A549 (cell line): ENCODE measurements around the gene DCAF10.

ENCODE experiments used
- CTCF ChIP-seq: fragments of >200 bp; sonication (Bioruptor Twin); formaldehyde crosslinking; IDR thresholded peaks from 3 replicates; pipeline ENCODE4 v1.5.1; 2016
- FOSB ChIP-seq: fragments of 250-450 bp; sonication (Bioruptor Pico); IDR thresholded peaks from 2 replicates; pipeline ENCODE4 v1.5.0; 2020; ENCODE audit warnings: mild to moderate bottlenecking, moderate library complexity
- FOSL2 ChIP-seq, 2 experiments: fragments of 450-650 bp in 1 of 2; fragments of >200 bp in 1 of 2; sonication (Bioruptor Twin) in 1 of 2; formaldehyde crosslinking; IDR thresholded peaks; 2 replicates each; pipeline versions ENCODE4 v1.5.0 to v1.6.1; 2016 to 2020; ENCODE audit warnings: mild to moderate bottlenecking in 1 of 2, moderate library complexity in 1 of 2
- FOXS1 ChIP-seq: fragments of 250-450 bp; sonication (Bioruptor Pico); IDR thresholded peaks from 2 replicates; pipeline ENCODE4 v1.5.0; 2020; ENCODE audit warnings: mild to moderate bottlenecking, moderate library complexity
- HMGXB4 ChIP-seq: fragments of 250-450 bp; sonication (Bioruptor Pico); IDR thresholded peaks from 2 replicates; pipeline ENCODE4 v1.5.0; 2021; ENCODE audit warnings: mild to moderate bottlenecking, moderate library complexity, borderline replicate concordance
- MYC ChIP-seq: IDR thresholded peaks from 2 replicates; pipeline ENCODE4 v1.6.1; 2012; ENCODE audit warnings: mild to moderate bottlenecking, inconsistent platforms, low read length, improper control_type of control experiment, borderline replicate concordance

GRCh38 chr9:37790096-37790495, 10.5 kb upstream of the DCAF10 start:
- TF ChIP-seq HMGXB4 (CRISPR knock-in tag), result no peak
- no peak for TF ChIP-seq MYC
- TF ChIP-seq FOXS1 (CRISPR knock-in tag), result no peak
- no peak for TF ChIP-seq FOSB (CRISPR knock-in tag)
- TF ChIP-seq CTCF, result no peak
- TF ChIP-seq FOSL2 (IDR thresholded peaks at IDR 0.05), result no peak
- no peak for TF ChIP-seq FOSL2 (CRISPR knock-in tag; IDR thresholded peaks at IDR 0.05)
